Kidney (tissue), 14 donors: ENCODE measurements around the gene SNX4. TPM values are rescaled to one million over a fixed set of nuclear protein-coding genes. Genes with fewer than 3 reads are reported as not detected.
"Not testable (repeated sequence)": the region's sequence is repeated elsewhere in the genome, so short reads cannot be mapped to it uniquely, and the experiment has no call there.

Source experiments
- DNase-seq, 5 donors: peaks; one replicate each; pipeline ENCODE4 v3.0.0-alpha.2; 2013 to 2020
- FAIRE-seq: peaks from 2 replicates; lab custom pipeline; 2012; peaks lifted over from hg19 to GRCh38; lab: Jason Lieb, UNC
- H3K27ac ChIP-seq, 2 donors: one replicate each; pipeline ENCODE4 v1.7.0; 2013; ENCODE audit warnings: low read depth in 2 of 2, low read length in 2 of 2, inconsistent platforms in 1 of 2
- H3K27me3 ChIP-seq: one replicate; pipeline ENCODE4 v1.7.1; 2013; ENCODE audit warnings: low read length, inconsistent platforms; ENCODE audit not compliant: control insufficient read depth, insufficient read depth
- H3K36me3 ChIP-seq, 3 donors: one replicate each; pipeline versions ENCODE4 v1.7.0 to v1.7.1; 2013; ENCODE audit warnings: low read length in 3 of 3, control low read depth in 1 of 3, inconsistent platforms in 1 of 3; ENCODE audit not compliant: insufficient read depth in 3 of 3, control insufficient read depth in 2 of 3
- H3K4me1 ChIP-seq, 3 donors: one replicate each; pipeline versions ENCODE4 v1.7.0 to v1.7.1; 2013; ENCODE audit warnings: low read length in 3 of 3, inconsistent platforms in 1 of 3, low read depth in 1 of 3; ENCODE audit not compliant: control insufficient read depth in 2 of 3, insufficient read depth in 2 of 3
- H3K4me3 ChIP-seq, 3 donors: one replicate each; pipeline versions ENCODE4 v1.7.0 to v1.8.1; 2013; ENCODE audit warnings: low read length in 3 of 3, control low read depth in 1 of 3, inconsistent platforms in 1 of 3
- H3K9ac ChIP-seq, 3 donors: one replicate each; pipeline versions ENCODE4 v1.7.0 to v1.7.1; 2013; ENCODE audit warnings: low read length in 3 of 3, control low read depth in 1 of 3, inconsistent platforms in 1 of 3
- H3K9me3 ChIP-seq, 3 donors: one replicate each; pipeline versions ENCODE4 v1.7.0 to v1.7.1; 2013; ENCODE audit warnings: low read length in 3 of 3, control low read depth in 1 of 3, inconsistent platforms in 1 of 3; ENCODE audit not compliant: control insufficient read depth in 2 of 3, insufficient read depth in 1 of 3
- intact Hi-C: fragments of 100-400 bp; cut with DNase I; formaldehyde crosslinking; loops from one replicate; pipeline ENCODE4 v1.11.1; 2022
- polyA plus RNA-seq: library from polyadenylated mRNA; stranded (reverse); fragments of 350-450 nt; fragmentation: Illumina TruSeq; extraction: RNeasy Lipid Tissue Mini Kit (QIAGEN cat#74804); gene quantifications from one replicate; pipeline ENCODE4 v1.2.3, GENCODE V29; 2014; ENCODE audit warnings: low read depth, low replicate concordance; ENCODE audit not compliant: insufficient read depth
- total RNA-seq: library from RNA; stranded (reverse); fragmentation: NEBNext Ultra II Directional; extraction: Animal tissue kit (Norgen Biotek cat#: 25700); gene quantifications from one replicate; pipeline ENCODE4 v1.2.1, GENCODE V29; 2021
- TF ChIP-seq, protein P1 (sequence below): IDR thresholded peaks from 3 replicates; pipeline ENCODE4 v1.5.1; 2012; ENCODE audit warnings: mild to moderate bottlenecking, moderate library complexity, borderline replicate concordance; ENCODE audit not compliant: insufficient read depth; ENCODE audit errors: extremely low read depth
- donor health status: control.
- donor health status: control.
- donor health status: control.
- donor health status: control.
- donor health status: control.
- donor health status: DM: yes; HTN: yes; CAD: no.
- donor health status: Normal renal cell carcinoma (clear cell type).

Gene SNX4
- total and polyA plus RNA-seq, 2 donors from 2014 or later = 32.5 to 46.1 TPM

DNA sequence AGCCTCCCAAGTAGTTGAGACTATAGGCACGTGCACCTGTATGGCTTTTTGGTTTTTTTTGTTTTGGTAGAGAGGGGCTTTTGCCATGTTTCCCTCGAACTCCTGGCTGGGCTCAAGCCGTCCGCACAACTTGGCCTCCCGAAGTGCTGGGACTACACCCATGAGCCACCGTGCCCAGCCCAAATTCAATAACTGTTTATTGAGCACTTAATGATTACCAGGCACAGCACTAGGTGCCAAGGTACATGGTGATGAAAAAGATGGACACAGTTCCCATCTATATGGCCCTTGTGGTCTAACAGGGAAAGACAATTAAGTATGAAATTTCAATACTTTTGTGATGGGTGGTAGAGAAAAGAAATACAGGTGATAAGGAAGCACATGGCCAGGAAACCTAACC is 109.1 kb downstream of the SNX4 start:
- H3K36me3 ChIP-seq = no peaks in the 10 kb centered on the region
- no peak overlapping the region for H3K4me3 ChIP-seq
- H3K9me3 ChIP-seq = no peaks in the 10 kb centered on the region
- DNase-seq (no peak), FAIRE-seq (no peak)
- TF ChIP-seq, protein P1, sequence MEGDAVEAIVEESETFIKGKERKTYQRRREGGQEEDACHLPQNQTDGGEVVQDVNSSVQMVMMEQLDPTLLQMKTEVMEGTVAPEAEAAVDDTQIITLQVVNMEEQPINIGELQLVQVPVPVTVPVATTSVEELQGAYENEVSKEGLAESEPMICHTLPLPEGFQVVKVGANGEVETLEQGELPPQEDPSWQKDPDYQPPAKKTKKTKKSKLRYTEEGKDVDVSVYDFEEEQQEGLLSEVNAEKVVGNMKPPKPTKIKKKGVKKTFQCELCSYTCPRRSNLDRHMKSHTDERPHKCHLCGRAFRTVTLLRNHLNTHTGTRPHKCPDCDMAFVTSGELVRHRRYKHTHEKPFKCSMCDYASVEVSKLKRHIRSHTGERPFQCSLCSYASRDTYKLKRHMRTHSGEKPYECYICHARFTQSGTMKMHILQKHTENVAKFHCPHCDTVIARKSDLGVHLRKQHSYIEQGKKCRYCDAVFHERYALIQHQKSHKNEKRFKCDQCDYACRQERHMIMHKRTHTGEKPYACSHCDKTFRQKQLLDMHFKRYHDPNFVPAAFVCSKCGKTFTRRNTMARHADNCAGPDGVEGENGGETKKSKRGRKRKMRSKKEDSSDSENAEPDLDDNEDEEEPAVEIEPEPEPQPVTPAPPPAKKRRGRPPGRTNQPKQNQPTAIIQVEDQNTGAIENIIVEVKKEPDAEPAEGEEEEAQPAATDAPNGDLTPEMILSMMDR = no peak
- H3K4me1 ChIP-seq = no peaks in the 10 kb centered on the region
- H3K27ac ChIP-seq = no peak overlapping the region
- H3K9ac ChIP-seq = no peak overlapping the region
- intact Hi-C loops = no loop called here
- no peaks in the 10 kb centered on the region for H3K27me3 ChIP-seq

DNA sequence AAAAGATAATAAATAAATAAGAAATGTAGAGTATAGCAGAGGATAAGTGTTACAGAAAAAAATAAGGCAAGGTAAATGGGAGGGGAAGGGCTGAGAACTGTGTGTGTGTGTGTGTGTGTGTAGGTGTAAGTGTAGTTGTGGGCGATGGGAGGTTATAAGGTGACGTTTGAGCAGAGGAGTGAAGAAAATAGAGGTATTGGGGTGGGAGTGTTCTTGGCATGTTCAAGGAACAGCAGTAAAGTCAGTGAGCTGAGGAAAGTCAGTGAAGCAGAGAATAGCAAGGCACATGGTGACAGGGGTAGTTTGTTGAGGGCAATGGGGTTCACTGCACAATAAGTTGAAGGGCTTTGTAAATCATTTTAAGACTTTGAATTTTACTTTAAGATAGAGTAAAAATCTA is 113.9 kb downstream of the SNX4 start:
- peak in 4 of 5 donors; percentile 16 to 71 (median 48) for DNase-seq
- TF ChIP-seq, protein P1 = no peak
- Histone ChIP-seq H3K27me3 (no peaks in the 10 kb centered on the region), H3K27ac (no peak overlapping the region), H3K4me3 (no peak overlapping the region), H3K4me1 (no peaks in the 10 kb centered on the region), H3K36me3 (no peaks in the 10 kb centered on the region), H3K9me3 (no peaks in the 10 kb centered on the region), H3K9ac (no peak overlapping the region)
- intact Hi-C loops = no loop called here
- FAIRE-seq = no peak

DNA sequence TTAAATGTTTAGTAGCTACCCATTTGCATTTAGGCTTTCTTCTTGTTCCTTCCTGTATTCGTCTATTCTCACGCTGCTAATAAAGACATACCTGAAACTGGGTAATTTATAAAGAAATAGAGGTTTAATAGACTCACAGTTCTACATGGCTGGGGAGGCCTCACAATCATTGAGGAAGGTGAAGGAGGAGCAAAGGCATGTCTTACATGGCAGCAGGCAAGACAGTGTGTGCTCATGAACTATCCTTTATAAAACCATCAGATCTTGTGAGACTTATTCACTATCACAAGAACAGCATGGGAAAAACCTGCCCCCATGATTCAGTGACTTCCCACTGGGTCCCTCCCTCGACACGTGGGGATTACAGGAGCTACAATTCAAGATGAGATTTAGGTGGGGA is 114.5 kb downstream of the SNX4 start:
- H3K27me3 ChIP-seq, H3K9ac ChIP-seq, H3K9me3 ChIP-seq, intact Hi-C loops, H3K4me1 ChIP-seq, FAIRE-seq, H3K36me3 ChIP-seq, H3K27ac ChIP-seq, H3K4me3 ChIP-seq, DNase-seq: not testable (repeated sequence)

DNA sequence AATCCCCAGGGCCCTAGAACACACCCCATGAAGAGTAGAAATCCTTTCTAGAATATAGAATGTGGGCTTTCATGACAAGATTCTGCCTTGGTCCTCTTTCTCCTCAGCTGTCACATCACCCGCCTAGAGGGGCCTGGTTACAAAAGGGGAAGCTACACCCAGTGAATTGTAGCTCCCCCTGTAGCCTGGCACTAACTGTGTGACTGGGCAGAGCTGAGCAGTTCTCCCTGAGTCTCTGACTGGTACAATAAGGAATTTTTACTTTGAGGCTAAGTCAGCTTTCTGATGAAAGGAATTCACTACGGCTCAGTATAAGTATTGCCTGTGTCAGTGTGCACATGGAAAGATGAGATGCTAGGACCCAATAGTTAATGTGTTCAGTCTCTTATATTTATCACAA is 116.2 kb downstream of the SNX4 start:
- intact Hi-C loops = no loop called here
- DNase-seq (no peak), FAIRE-seq (no peak)
- Histone ChIP-seq H3K27me3 (no peaks in the 10 kb centered on the region), H3K9ac (no peak overlapping the region), H3K9me3 (no peaks in the 10 kb centered on the region), H3K36me3 (no peaks in the 10 kb centered on the region), H3K4me3 (no peak overlapping the region), H3K27ac (no peak overlapping the region), H3K4me1 (no peaks in the 10 kb centered on the region)
- TF ChIP-seq, protein P1 = no peak
